ENCODE data around the gene PBRM1. TPM values are rescaled to one million over a fixed set of nuclear protein-coding genes. Genes with fewer than 3 reads are reported as not detected.
A peak's percentile ranks its signal among the peaks of the same experiment; 100 is the strongest.

PBRM1 gene
- total and polyA plus RNA-seq, 4 donors: 7.1 to 65.7 (median 38.7) TPM

DNA sequence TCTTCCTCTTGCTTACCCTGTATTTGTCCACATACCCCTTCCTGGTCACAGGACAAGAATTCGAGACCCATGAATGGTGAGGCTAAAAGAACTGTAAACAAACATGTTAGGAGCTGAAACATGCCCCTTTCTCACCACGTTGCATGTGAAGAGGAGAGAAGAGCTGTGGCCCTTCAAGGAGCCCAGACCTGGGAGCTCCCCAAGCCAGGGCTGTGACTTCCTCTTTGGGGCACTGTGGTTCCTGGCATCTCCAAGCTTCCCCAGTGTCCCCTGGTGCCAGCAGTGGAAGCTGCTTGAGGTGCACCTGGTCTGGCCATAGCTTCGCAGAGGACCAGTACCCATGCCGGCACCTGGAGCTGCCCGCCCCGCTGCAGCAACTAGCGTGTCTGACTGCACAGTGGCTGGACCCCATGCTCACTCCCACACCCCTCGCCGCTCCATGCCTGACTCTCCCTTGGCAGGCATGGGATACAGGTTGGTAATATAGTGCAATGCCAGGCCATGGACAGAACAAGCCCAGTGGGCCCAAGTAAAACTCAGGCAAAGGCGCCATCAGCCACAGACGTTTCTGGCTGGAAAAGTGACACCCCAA, 30.1 kb upstream of the PBRM1 start:
- no peak for DNase-seq (ENCODE audit: low spot score)
- TF ChIP-seq RAD21 (IDR thresholded peaks at IDR 0.05) (no peak), TAF1 (conservative IDR thresholded peaks at IDR 0.05) (no peak), SP1 (IDR thresholded peaks at IDR 0.05) (no peak), HNF4A (conservative IDR thresholded peaks at IDR 0.05) (no peak), ZBTB33 (IDR thresholded peaks at IDR 0.05) (no peak), YY1 (IDR thresholded peaks at IDR 0.05) (no peak), CTCF (IDR thresholded peaks at IDR 0.05; ENCODE audit: low read depth, low read length, missing input control) (no peak), JUND (IDR thresholded peaks at IDR 0.05) (no peak), HNF4G (IDR thresholded peaks at IDR 0.05) (no peak), FOXA2 (IDR thresholded peaks at IDR 0.05) (no peak)
- TF ChIP-seq, protein P1, sequence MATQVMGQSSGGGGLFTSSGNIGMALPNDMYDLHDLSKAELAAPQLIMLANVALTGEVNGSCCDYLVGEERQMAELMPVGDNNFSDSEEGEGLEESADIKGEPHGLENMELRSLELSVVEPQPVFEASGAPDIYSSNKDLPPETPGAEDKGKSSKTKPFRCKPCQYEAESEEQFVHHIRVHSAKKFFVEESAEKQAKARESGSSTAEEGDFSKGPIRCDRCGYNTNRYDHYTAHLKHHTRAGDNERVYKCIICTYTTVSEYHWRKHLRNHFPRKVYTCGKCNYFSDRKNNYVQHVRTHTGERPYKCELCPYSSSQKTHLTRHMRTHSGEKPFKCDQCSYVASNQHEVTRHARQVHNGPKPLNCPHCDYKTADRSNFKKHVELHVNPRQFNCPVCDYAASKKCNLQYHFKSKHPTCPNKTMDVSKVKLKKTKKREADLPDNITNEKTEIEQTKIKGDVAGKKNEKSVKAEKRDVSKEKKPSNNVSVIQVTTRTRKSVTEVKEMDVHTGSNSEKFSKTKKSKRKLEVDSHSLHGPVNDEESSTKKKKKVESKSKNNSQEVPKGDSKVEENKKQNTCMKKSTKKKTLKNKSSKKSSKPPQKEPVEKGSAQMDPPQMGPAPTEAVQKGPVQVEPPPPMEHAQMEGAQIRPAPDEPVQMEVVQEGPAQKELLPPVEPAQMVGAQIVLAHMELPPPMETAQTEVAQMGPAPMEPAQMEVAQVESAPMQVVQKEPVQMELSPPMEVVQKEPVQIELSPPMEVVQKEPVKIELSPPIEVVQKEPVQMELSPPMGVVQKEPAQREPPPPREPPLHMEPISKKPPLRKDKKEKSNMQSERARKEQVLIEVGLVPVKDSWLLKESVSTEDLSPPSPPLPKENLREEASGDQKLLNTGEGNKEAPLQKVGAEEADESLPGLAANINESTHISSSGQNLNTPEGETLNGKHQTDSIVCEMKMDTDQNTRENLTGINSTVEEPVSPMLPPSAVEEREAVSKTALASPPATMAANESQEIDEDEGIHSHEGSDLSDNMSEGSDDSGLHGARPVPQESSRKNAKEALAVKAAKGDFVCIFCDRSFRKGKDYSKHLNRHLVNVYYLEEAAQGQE (IDR thresholded peaks at IDR 0.05): no peak
- no peaks in the 10 kb centered on the region for H3K9me3 ChIP-seq (ENCODE audit: control insufficient read depth in 4 of 4, low read length in 3 of 4)
- H3K27me3 ChIP-seq (ENCODE audit: control insufficient read depth in 4 of 4, insufficient read depth in 4 of 4, low read length in 3 of 4): no peaks in the 10 kb centered on the region
- peaks cover 0 to 5% (median 3%) of the 10 kb centered on the region in 4 donors for H3K36me3 ChIP-seq (ENCODE audit: control insufficient read depth in 4 of 4, insufficient read depth in 3 of 4, low read depth in 1 of 4, low read length in 3 of 4)
- no peak overlapping the region for H3K9ac ChIP-seq (ENCODE audit: low read depth in 1 of 2, low read length in 2 of 2)
- WGBS: 93% methylated on average over 11 of the region's 11 CpGs
- no peak overlapping the region for H3K4me3 ChIP-seq (ENCODE audit: low read depth in 1 of 3, low read length in 3 of 3)
- H3K4me1 ChIP-seq (ENCODE audit: control insufficient read depth in 4 of 4, insufficient read depth in 4 of 4, low read length in 3 of 4): peaks cover 2 to 18% (median 10%) of the 10 kb centered on the region in 4 donors
- no peak overlapping the region for H3K27ac ChIP-seq (ENCODE audit: low read depth in 1 of 2, low read length in 2 of 2)

GRCh38 chr3:52714335-52715302, 28.9 kb upstream of the PBRM1 start:
- WGBS: 72% methylated on average over 39 of the region's 39 CpGs
- DNase-seq (ENCODE audit: low spot score): no peak
- Histone ChIP-seq H3K4me3 (ENCODE audit: low read depth in 1 of 3, low read length in 3 of 3) (no peak overlapping the region), H3K27me3 (ENCODE audit: control insufficient read depth in 4 of 4, insufficient read depth in 4 of 4, low read length in 3 of 4) (no peaks in the 10 kb centered on the region), H3K27ac (ENCODE audit: low read depth in 1 of 2, low read length in 2 of 2) (no peak overlapping the region), H3K4me1 (ENCODE audit: control insufficient read depth in 4 of 4, insufficient read depth in 4 of 4, low read length in 3 of 4) (peaks cover 2 to 18% (median 10%) of the 10 kb centered on the region in 4 donors), H3K36me3 (ENCODE audit: control insufficient read depth in 4 of 4, insufficient read depth in 3 of 4, low read depth in 1 of 4, low read length in 3 of 4) (peaks cover 0 to 5% (median 3%) of the 10 kb centered on the region in 4 donors), H3K9ac (ENCODE audit: low read depth in 1 of 2, low read length in 2 of 2) (no peak overlapping the region), H3K9me3 (ENCODE audit: control insufficient read depth in 4 of 4, low read length in 3 of 4) (no peaks in the 10 kb centered on the region)
- TF ChIP-seq, protein P2, sequence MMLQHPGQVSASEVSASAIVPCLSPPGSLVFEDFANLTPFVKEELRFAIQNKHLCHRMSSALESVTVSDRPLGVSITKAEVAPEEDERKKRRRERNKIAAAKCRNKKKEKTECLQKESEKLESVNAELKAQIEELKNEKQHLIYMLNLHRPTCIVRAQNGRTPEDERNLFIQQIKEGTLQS (IDR thresholded peaks at IDR 0.05): no peak
- no peak for TF ChIP-seq FOXA2 (IDR thresholded peaks at IDR 0.05)
- no peak for TF ChIP-seq JUND (IDR thresholded peaks at IDR 0.05)
- no peak for TF ChIP-seq NR2F2 (IDR thresholded peaks at IDR 0.05)
- TF ChIP-seq, protein P1 (IDR thresholded peaks at IDR 0.05): no peak
- no peak for TF ChIP-seq HNF4G (IDR thresholded peaks at IDR 0.05)
- TF ChIP-seq CTCF (IDR thresholded peaks at IDR 0.05; ENCODE audit: low read depth, low read length, missing input control): no peak
- peak in 1 of 2 donors; percentile 47 for TF ChIP-seq HNF4A (conservative IDR thresholded peaks at IDR 0.05)

All from liver (tissue), 9 donors.